MM.1S (cell line): ENCODE results near the gene OGT.

ENCODE experiments used
- DNase-seq: peaks from one replicate; pipeline ENCODE4 v3.0.0-alpha.2; 2015
- H2AFZ ChIP-seq: fragments of 300-600 bp; sonication (generic); 2 replicates; pipeline ENCODE4 v1.6.0; 2016; ENCODE audit warnings: antibody characterized with exemption, low read length
- H3F3A ChIP-seq: fragments of 300-600 bp; sonication (generic); 2 replicates; pipeline ENCODE4 v1.6.1; 2016; ENCODE audit warnings: mild to moderate bottlenecking, antibody characterized with exemption, low read length, moderate library complexity, mixed read lengths; ENCODE audit not compliant: insufficient read depth
- H3K27ac ChIP-seq: fragments of 300-600 bp; sonication (generic); 2 replicates; pipeline ENCODE4 v1.5.1; 2016; ENCODE audit warnings: mild to moderate bottlenecking, low read length
- H3K27me3 ChIP-seq: fragments of 300-600 bp; sonication (generic); replicated peaks from 2 replicates; pipeline ENCODE4 v1.6.0; 2016; ENCODE audit warnings: low read length; ENCODE audit not compliant: insufficient read depth
- H3K36me3 ChIP-seq: fragments of 300-600 bp; sonication (generic); replicated peaks from 2 replicates; pipeline ENCODE4 v1.6.1; 2016; ENCODE audit warnings: mild to moderate bottlenecking, low read length, mixed read lengths; ENCODE audit not compliant: insufficient read depth
- H3K4me1 ChIP-seq: fragments of 300-600 bp; sonication (generic); 2 replicates; pipeline ENCODE4 v1.6.1; 2016; ENCODE audit warnings: low read length, mixed read lengths
- H3K4me2 ChIP-seq: fragments of 300-600 bp; sonication (generic); 2 replicates; pipeline ENCODE4 v1.6.0; 2016; ENCODE audit warnings: low read depth, low read length
- H3K4me3 ChIP-seq: fragments of 300-600 bp; sonication (generic); 2 replicates; pipeline ENCODE4 v1.5.1; 2016; ENCODE audit warnings: low read length, mixed read lengths
- H3K79me2 ChIP-seq: fragments of 300-600 bp; sonication (generic); 2 replicates; pipeline ENCODE4 v1.6.1; 2016; ENCODE audit warnings: mixed run types, low read length, mixed read lengths
- H3K9ac ChIP-seq: fragments of 300-600 bp; sonication (generic); 2 replicates; pipeline ENCODE4 v1.6.1; 2016; ENCODE audit warnings: low read length, mixed read lengths
- H3K9me2 ChIP-seq: fragments of 300-600 bp; sonication (generic); replicated peaks from 2 replicates; pipeline ENCODE4 v1.6.1; 2016; ENCODE audit warnings: mild to moderate bottlenecking, low read length, mixed read lengths; ENCODE audit not compliant: insufficient read depth
- H3K9me3 ChIP-seq: fragments of 300-600 bp; sonication (generic); replicated peaks from 2 replicates; pipeline ENCODE4 v1.6.1; 2016; ENCODE audit warnings: mild to moderate bottlenecking, low read length, mixed read lengths; ENCODE audit not compliant: insufficient read depth
- H4K20me1 ChIP-seq: fragments of 300-600 bp; sonication (generic); 2 replicates; pipeline ENCODE4 v1.6.1; 2016; ENCODE audit warnings: mild to moderate bottlenecking, low read length, moderate library complexity, mixed read lengths; ENCODE audit not compliant: insufficient read depth
- EZH2 ChIP-seq: fragments of 300-600 bp; sonication (generic); optimal IDR thresholded peaks from 2 replicates; pipeline ENCODE3; 2017; ENCODE audit warnings: low read depth, mild to moderate bottlenecking, antibody characterized with exemption, low read length, mixed read lengths
- EZH2phosphoT487 ChIP-seq: fragments of 300-600 bp; sonication (generic); IDR thresholded peaks from 2 replicates; pipeline ENCODE4 v1.6.1; 2018; ENCODE audit warnings: antibody characterized with exemption, low read length
- TF ChIP-seq, protein P1 (sequence below): fragments of 300-600 bp; sonication (generic); IDR thresholded peaks from 2 replicates; pipeline ENCODE4 v1.5.1; 2016; ENCODE audit warnings: antibody characterized with exemption, low read length, mixed read lengths

The OGT gene

DNA sequence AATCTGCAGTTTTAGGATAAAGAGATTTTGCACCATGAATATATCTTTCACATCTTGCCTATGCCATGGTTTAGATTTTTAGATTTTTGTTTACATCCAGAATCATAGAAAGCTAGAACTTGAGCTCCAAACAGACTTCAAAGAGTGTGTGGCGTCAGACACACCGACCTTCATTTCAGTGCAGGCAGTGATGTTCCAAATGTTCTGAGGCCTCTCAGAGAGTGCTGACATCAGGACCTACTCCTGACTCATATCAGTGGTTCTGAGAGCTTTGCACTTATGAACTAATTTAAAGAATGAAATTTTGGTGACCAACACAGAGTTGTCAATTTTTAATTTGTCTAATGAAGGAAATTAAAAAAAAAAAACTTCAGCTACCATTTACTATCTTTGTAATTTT, 67.1 kb downstream of the OGT start:
- no peak overlapping the region for H3K4me3 ChIP-seq
- no peak overlapping the region for H3K4me2 ChIP-seq
- no peak for DNase-seq
- no peaks in the 10 kb centered on the region for H4K20me1 ChIP-seq
- TF ChIP-seq EZH2phosphoT487 (no peak), EZH2 (no peak)
- TF ChIP-seq, protein P1, sequence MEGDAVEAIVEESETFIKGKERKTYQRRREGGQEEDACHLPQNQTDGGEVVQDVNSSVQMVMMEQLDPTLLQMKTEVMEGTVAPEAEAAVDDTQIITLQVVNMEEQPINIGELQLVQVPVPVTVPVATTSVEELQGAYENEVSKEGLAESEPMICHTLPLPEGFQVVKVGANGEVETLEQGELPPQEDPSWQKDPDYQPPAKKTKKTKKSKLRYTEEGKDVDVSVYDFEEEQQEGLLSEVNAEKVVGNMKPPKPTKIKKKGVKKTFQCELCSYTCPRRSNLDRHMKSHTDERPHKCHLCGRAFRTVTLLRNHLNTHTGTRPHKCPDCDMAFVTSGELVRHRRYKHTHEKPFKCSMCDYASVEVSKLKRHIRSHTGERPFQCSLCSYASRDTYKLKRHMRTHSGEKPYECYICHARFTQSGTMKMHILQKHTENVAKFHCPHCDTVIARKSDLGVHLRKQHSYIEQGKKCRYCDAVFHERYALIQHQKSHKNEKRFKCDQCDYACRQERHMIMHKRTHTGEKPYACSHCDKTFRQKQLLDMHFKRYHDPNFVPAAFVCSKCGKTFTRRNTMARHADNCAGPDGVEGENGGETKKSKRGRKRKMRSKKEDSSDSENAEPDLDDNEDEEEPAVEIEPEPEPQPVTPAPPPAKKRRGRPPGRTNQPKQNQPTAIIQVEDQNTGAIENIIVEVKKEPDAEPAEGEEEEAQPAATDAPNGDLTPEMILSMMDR = no peak
- no peak overlapping the region for H3K9ac ChIP-seq
- H3K9me2 ChIP-seq = no peaks in the 10 kb centered on the region
- no peaks in the 10 kb centered on the region for H3K4me1 ChIP-seq
- no peak overlapping the region for H2AFZ ChIP-seq
- no peaks in the 10 kb centered on the region for H3K79me2 ChIP-seq
- H3K27ac ChIP-seq = no peak overlapping the region
- H3K27me3 ChIP-seq = no peaks in the 10 kb centered on the region
- H3F3A ChIP-seq = no peaks in the 10 kb centered on the region
- no peaks in the 10 kb centered on the region for H3K9me3 ChIP-seq
- no peaks in the 10 kb centered on the region for H3K36me3 ChIP-seq

DNA sequence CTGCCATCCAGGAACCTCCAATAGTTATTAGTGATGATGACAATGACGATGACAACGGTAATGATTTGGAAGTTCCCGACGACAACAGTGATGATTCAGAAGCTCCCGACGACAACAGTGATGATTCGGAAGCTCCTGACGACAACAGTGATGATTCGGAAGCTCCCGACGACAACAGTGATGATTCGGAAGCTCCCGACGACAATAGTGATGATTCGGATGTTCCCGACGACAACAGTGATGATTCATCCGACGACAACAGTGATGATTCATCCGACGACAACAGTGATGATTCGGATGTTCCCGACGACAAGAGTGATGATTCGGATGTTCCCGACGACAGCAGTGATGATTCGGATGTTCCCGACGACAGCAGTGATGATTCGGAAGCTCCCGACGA, 70.7 kb downstream of the OGT start:
- H3K4me1 ChIP-seq = no peaks in the 10 kb centered on the region
- no peak overlapping the region for H3K4me2 ChIP-seq
- no peak overlapping the region for H3K4me3 ChIP-seq
- H3K9me2 ChIP-seq = no peaks in the 10 kb centered on the region
- H3K27ac ChIP-seq = no peak overlapping the region
- no peaks in the 10 kb centered on the region for H3K79me2 ChIP-seq
- H4K20me1 ChIP-seq = no peaks in the 10 kb centered on the region
- TF ChIP-seq EZH2 (no peak), EZH2phosphoT487 (no peak)
- TF ChIP-seq, protein P1 = no peak
- H3K9ac ChIP-seq = no peak overlapping the region
- no peak overlapping the region for H2AFZ ChIP-seq
- H3K27me3 ChIP-seq = no peaks in the 10 kb centered on the region
- DNase-seq = no peak
- H3K9me3 ChIP-seq = no peaks in the 10 kb centered on the region
- H3F3A ChIP-seq = no peaks in the 10 kb centered on the region
- H3K36me3 ChIP-seq = no peaks in the 10 kb centered on the region

DNA sequence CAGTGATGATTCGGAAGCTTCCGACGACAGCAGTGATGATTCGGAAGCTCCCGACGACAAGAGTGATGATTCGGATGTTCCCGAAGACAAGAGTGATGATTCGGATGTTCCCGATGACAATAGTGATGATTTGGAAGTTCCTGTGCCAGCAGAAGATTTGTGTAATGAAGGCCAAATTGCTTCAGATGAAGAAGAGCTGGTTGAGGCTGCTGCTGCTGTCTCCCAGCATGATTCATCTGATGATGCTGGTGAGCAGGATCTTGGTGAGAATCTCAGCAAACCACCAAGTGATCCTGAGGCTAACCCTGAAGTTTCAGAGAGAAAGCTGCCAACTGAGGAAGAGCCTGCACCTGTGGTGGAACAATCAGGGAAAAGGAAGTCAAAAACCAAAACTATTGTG, 71.2 kb downstream of the OGT start:
- Histone ChIP-seq H3K27ac (no peak overlapping the region), H3K9ac (no peak overlapping the region), H3K4me1 (no peaks in the 10 kb centered on the region; the same call in 1 of the 2 replicates), H3K27me3 (no peaks in the 10 kb centered on the region), H3K79me2 (no peaks in the 10 kb centered on the region), H3K36me3 (peaks cover 3% of the 10 kb centered on the region; the same call in 1 of the 2 replicates), H3K9me3 (no peaks in the 10 kb centered on the region), H3K4me2 (no peak overlapping the region), H4K20me1 (no peaks in the 10 kb centered on the region), H3F3A (no peaks in the 10 kb centered on the region), H2AFZ (no peak overlapping the region), H3K9me2 (no peaks in the 10 kb centered on the region), H3K4me3 (no peak overlapping the region)
- DNase-seq = no peak
- no peak for TF ChIP-seq EZH2phosphoT487
- TF ChIP-seq EZH2 = no peak
- TF ChIP-seq, protein P1 = no peak
